HG03571 (cell line): ENCODE data around the gene SPTBN2.
"Not testable (repeated sequence)": the region's sequence is repeated elsewhere in the genome, so short reads cannot be mapped to it uniquely, and the experiment has no call there.

Experiments used
- ATAC-seq: cut with Tn5 transposase; IDR thresholded peaks from one replicate; pipeline ENCODE4 v1.9.1; 2021; ENCODE audit not compliant: unreplicated experiment

Gene SPTBN2

GRCh38 chr11:66725114-66725513, 3.9 kb downstream of the SPTBN2 start:
- no peak for ATAC-seq

- not testable (repeated sequence) for ATAC-seq
These were observed 4.8 kb downstream of the SPTBN2 start for GRCh38 chr11:66724167-66724566.

GRCh38 chr11:66723693-66724092, 5.3 kb downstream of the SPTBN2 start:
- no peak for ATAC-seq

- ATAC-seq: no peak
These were observed 6.0 kb downstream of the SPTBN2 start for GRCh38 chr11:66722745-66723651.

- no peak for ATAC-seq
These were observed 7.1 kb downstream of the SPTBN2 start for GRCh38 chr11:66721939-66722338.

- no peak for ATAC-seq
These were observed 8.0 kb downstream of the SPTBN2 start for GRCh38 chr11:66720899-66721470.

GRCh38 chr11:66720223-66720898, 8.7 kb downstream of the SPTBN2 start:
- ATAC-seq: no peak

GRCh38 chr11:66719111-66719872, 9.7 kb downstream of the SPTBN2 start:
- no peak for ATAC-seq

GRCh38 chr11:66718320-66718971, 10.6 kb downstream of the SPTBN2 start:
- ATAC-seq: no peak

GRCh38 chr11:66717925-66718319, 11.1 kb downstream of the SPTBN2 start:
- ATAC-seq: no peak

- no peak for ATAC-seq
These were observed 12.0 kb downstream of the SPTBN2 start for GRCh38 chr11:66716996-66717395.

- ATAC-seq: no peak
These were observed 13.5 kb downstream of the SPTBN2 start for GRCh38 chr11:66715346-66716085.

- no peak for ATAC-seq
These were observed 15.1 kb downstream of the SPTBN2 start for GRCh38 chr11:66713746-66714480.

- ATAC-seq: no peak
These were observed 18.6 kb downstream of the SPTBN2 start for GRCh38 chr11:66710384-66710930.

- no peak for ATAC-seq
These were observed 20.3 kb downstream of the SPTBN2 start for GRCh38 chr11:66708701-66709100.

GRCh38 chr11:66708094-66708493, 20.9 kb downstream of the SPTBN2 start:
- ATAC-seq: no peak

GRCh38 chr11:66707486-66707885, 21.5 kb downstream of the SPTBN2 start:
- no peak for ATAC-seq

GRCh38 chr11:66706989-66707388, 22.0 kb downstream of the SPTBN2 start:
- no peak for ATAC-seq
